ENCODE data around the gene TP53I3.
"Not testable (repeated sequence)": the region's sequence is repeated elsewhere in the genome, so short reads cannot be mapped to it uniquely, and the experiment has no call there.

The TP53I3 gene

DNA sequence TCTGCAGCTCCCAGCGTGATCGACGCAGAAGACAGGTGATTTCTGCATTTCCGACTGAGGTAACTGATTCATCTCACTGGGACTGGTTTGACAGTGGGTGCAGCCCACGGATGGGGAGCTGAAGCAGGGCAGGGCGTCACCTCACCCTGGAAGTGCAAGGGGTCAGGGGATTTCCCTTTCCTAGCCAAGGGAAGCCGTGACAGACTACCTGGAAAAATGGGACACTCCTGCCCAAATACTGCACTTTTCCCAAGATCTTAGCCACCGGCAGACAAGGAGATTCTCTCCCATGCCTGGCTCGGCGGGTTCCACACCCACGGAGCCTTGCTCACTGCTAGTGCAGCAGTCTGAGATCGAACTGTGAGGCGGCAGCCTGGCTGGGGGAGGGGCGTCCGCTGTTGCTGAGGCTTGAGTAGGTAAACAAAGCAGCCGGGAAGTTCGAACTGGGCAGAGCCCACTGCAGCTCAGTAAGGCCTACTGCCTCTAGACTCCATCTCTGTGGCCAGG is 10.6 kb upstream of the TP53I3 start:
- H3K4me3 ChIP-seq (ENCODE audit: low read length); H3K4me1 ChIP-seq (ENCODE audit: control insufficient read depth, insufficient read depth, low read length); H3K9me3 ChIP-seq (ENCODE audit: control insufficient read depth, low read length); DNase-seq (ENCODE audit: low read depth); H3K9ac ChIP-seq (ENCODE audit: low read length); H3K36me3 ChIP-seq (ENCODE audit: control insufficient read depth, insufficient read depth, low read length, severe bottlenecking); H3K27me3 ChIP-seq (replicated peaks; ENCODE audit: control insufficient read depth, insufficient read depth, low read length): not testable (repeated sequence)

DNA sequence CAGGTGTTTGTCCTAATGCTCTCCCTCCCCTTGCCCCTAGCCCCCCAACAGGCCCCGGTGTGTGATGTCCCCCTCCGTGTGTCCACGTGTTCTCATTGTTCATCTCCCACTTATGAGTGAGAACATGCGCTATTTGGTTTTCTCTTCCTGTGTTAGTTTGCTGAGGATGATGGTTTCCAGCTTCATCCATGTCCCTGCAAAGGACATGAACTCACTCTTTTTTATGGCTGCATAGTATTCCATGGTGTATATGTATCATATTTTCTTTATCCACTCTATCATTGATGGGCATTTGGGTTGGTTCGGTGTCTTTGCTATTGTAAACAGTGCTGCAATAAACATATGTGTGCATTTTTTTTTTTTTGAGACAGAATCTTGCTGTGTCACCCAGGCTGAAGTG is 8.6 kb upstream of the TP53I3 start:
- H3K4me1 ChIP-seq (ENCODE audit: control insufficient read depth, insufficient read depth, low read length); DNase-seq (ENCODE audit: low read depth); H3K4me3 ChIP-seq (ENCODE audit: low read length); H3K27me3 ChIP-seq (replicated peaks; ENCODE audit: control insufficient read depth, insufficient read depth, low read length); H3K36me3 ChIP-seq (ENCODE audit: control insufficient read depth, insufficient read depth, low read length, severe bottlenecking); H3K9ac ChIP-seq (ENCODE audit: low read length); H3K9me3 ChIP-seq (ENCODE audit: control insufficient read depth, low read length): not testable (repeated sequence)

DNA sequence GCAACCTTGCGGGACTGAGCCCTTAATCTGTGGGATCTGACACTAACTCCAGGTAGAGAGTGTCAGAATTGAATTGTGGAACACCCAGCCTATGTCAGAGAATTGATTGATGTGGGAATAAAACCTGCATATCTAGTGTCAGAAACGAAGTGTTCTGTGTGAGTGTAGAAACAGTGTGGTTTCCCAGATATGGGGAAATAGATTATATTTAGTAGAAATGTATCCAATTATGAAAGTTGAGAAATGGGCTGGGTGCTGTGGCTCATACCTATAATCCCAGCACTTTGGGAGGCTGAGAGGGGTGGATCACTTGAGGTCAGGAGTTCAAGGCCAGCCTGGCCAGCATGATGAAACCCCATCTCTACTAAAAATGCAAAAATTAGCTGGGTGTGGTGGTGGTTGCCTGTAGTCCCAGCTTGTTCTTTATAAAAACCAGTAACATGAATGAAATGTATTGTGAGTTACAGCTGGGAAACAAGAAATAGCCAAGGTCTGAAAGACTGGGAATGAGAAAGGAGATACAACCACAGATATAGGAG is 4.3 kb upstream of the TP53I3 start:
- Histone ChIP-seq H3K27me3 (replicated peaks; ENCODE audit: control insufficient read depth, insufficient read depth, low read length) (no peaks in the 10 kb centered on the region), H3K9me3 (ENCODE audit: control insufficient read depth, low read length) (no peaks in the 10 kb centered on the region), H3K4me1 (ENCODE audit: control insufficient read depth, insufficient read depth, low read length) (peaks cover 16% of the 10 kb centered on the region), H3K9ac (ENCODE audit: low read length) (no peak overlapping the region), H3K36me3 (ENCODE audit: control insufficient read depth, insufficient read depth, low read length, severe bottlenecking) (no peaks in the 10 kb centered on the region), H3K4me3 (ENCODE audit: low read length) (no peak overlapping the region)
- DNase-seq (ENCODE audit: low read depth) = peak; percentile 31

- DNase-seq (ENCODE audit: low read depth) = no peak
- H3K9me3 ChIP-seq (ENCODE audit: control insufficient read depth, low read length) = no peaks in the 10 kb centered on the region
- H3K9ac ChIP-seq (ENCODE audit: low read length) = no peak overlapping the region
- H3K4me3 ChIP-seq (ENCODE audit: low read length) = no peak overlapping the region
- H3K4me1 ChIP-seq (ENCODE audit: control insufficient read depth, insufficient read depth, low read length) = peaks cover 26% of the 10 kb centered on the region
- H3K27me3 ChIP-seq (replicated peaks; ENCODE audit: control insufficient read depth, insufficient read depth, low read length) = no peaks in the 10 kb centered on the region
- H3K36me3 ChIP-seq (ENCODE audit: control insufficient read depth, insufficient read depth, low read length, severe bottlenecking) = peaks cover 10% of the 10 kb centered on the region
Observed at GRCh38 chr2:24087032-24087431, 2.4 kb upstream of the TP53I3 start.

DNA sequence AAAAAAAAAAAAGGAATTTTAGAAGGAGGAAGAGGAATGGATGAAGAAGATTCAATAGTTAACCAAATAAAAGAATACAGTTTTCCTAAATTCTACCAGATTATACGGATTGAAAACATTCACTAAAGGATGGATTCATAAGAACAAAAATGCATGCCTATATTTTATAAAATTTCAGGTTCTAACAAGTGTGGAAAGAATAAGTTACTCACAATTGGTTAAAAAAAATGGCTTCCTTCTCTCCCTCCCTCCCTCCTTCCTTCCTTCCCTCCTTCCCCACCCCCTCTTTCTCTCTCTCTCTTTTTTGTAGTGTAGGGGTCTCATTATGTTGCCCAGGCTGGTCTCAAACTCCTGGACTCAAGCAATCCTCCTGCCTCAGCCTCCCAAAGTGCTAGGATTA is 1.6 kb upstream of the TP53I3 start:
- Histone ChIP-seq H3K9ac (ENCODE audit: low read length) (no peak overlapping the region), H3K9me3 (ENCODE audit: control insufficient read depth, low read length) (no peaks in the 10 kb centered on the region), H3K27me3 (replicated peaks; ENCODE audit: control insufficient read depth, insufficient read depth, low read length) (no peaks in the 10 kb centered on the region), H3K36me3 (ENCODE audit: control insufficient read depth, insufficient read depth, low read length, severe bottlenecking) (peaks cover 14% of the 10 kb centered on the region), H3K4me3 (ENCODE audit: low read length) (no peak overlapping the region), H3K4me1 (ENCODE audit: control insufficient read depth, insufficient read depth, low read length) (peaks cover 26% of the 10 kb centered on the region)
- DNase-seq (ENCODE audit: low read depth) = no peak

- DNase-seq (ENCODE audit: low read depth) = no peak
- H3K27me3 ChIP-seq (replicated peaks; ENCODE audit: control insufficient read depth, insufficient read depth, low read length) = no peaks in the 10 kb centered on the region
- H3K9ac ChIP-seq (ENCODE audit: low read length) = peak overlapping the region; percentile 94
- H3K4me3 ChIP-seq (ENCODE audit: low read length) = peak overlapping the region; percentile 91
- peaks cover 16% of the 10 kb centered on the region for H3K36me3 ChIP-seq (ENCODE audit: control insufficient read depth, insufficient read depth, low read length, severe bottlenecking)
- H3K4me1 ChIP-seq (ENCODE audit: control insufficient read depth, insufficient read depth, low read length) = peaks cover 26% of the 10 kb centered on the region
- H3K9me3 ChIP-seq (ENCODE audit: control insufficient read depth, low read length) = no peaks in the 10 kb centered on the region
Observed at GRCh38 chr2:24085200-24085489, 511 bp upstream of the TP53I3 start.

- peaks cover 21% of the 10 kb centered on the region for H3K4me1 ChIP-seq (ENCODE audit: control insufficient read depth, insufficient read depth, low read length)
- peaks cover 27% of the 10 kb centered on the region for H3K36me3 ChIP-seq (ENCODE audit: control insufficient read depth, insufficient read depth, low read length, severe bottlenecking)
- peak; percentile 81 for DNase-seq (ENCODE audit: low read depth)
- no peaks in the 10 kb centered on the region for H3K27me3 ChIP-seq (replicated peaks; ENCODE audit: control insufficient read depth, insufficient read depth, low read length)
- peak overlapping the region; percentile 91 for H3K4me3 ChIP-seq (ENCODE audit: low read length)
- no peaks in the 10 kb centered on the region for H3K9me3 ChIP-seq (ENCODE audit: control insufficient read depth, low read length)
- peak overlapping the region; percentile 94 for H3K9ac ChIP-seq (ENCODE audit: low read length)
Observed at GRCh38 chr2:24083567-24084385, 858 bp downstream of the TP53I3 start.

DNA sequence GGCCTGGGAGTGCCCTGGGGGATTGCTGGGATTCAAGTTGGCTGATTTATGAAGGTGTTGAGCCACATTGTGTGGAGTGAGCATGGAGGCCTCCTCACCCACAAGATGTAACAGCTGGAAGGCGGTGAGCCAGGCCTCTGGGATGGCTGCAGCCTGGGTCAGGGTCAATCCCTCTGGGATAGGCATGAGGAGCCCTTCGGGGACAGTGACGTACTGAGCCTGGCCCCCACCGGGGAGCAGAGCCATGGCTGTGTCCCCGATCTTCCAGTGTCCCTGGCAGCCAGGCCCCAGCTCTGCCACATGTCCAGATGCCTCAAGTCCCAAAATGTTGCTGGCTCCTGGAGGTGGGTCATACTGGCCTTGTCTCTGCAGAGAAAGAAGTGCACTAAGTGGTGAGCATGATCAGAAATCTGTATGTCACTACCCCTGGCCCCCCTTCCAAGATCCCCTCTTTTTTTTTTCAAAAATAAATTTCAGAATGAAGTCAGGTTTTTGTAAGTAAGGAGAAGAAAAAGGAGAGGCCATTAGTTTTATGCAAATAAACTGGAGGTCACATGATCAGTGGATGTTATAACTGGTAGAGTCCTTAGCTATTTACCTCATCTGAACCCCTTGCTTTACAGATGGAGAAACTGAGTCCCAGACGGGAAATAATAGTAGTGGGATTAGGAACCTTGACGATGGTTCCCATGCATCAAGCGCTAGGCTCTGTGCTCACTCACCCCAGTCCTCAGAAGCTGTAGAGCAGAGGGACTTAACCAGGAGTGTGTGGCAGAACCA is 1.7 kb downstream of the TP53I3 start:
- Histone ChIP-seq H3K9me3 (ENCODE audit: control insufficient read depth, low read length) (no peaks in the 10 kb centered on the region), H3K36me3 (ENCODE audit: control insufficient read depth, insufficient read depth, low read length, severe bottlenecking) (peaks cover 27% of the 10 kb centered on the region), H3K27me3 (replicated peaks; ENCODE audit: control insufficient read depth, insufficient read depth, low read length) (no peaks in the 10 kb centered on the region), H3K4me1 (ENCODE audit: control insufficient read depth, insufficient read depth, low read length) (peaks cover 21% of the 10 kb centered on the region), H3K4me3 (ENCODE audit: low read length) (peak overlapping the region; percentile 91), H3K9ac (ENCODE audit: low read length) (peak overlapping the region; percentile 94)
- DNase-seq (ENCODE audit: low read depth) = no peak

DNA sequence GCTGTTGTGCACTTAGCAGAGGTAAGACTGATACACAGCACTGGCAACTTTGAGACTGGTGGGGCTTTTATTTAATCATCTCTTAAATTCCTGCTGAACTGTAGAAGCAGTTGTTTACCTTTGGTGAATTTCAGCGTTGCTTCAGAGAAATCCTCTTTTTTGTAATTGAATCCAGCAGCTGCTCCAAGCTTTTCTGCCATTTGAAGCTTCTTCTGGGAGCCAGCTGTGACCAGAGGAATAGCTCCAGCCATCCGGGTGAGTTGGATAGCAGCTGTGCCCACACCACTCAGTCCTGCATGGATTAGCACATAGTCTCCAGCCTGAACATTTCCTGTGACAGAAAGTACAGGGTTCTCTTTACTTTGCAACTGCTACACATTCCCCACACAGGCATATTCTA is 3.9 kb downstream of the TP53I3 start:
- Histone ChIP-seq H3K4me3 (ENCODE audit: low read length) (no peak overlapping the region), H3K9ac (ENCODE audit: low read length) (no peak overlapping the region), H3K36me3 (ENCODE audit: control insufficient read depth, insufficient read depth, low read length, severe bottlenecking) (peaks cover 27% of the 10 kb centered on the region), H3K9me3 (ENCODE audit: control insufficient read depth, low read length) (no peaks in the 10 kb centered on the region), H3K4me1 (ENCODE audit: control insufficient read depth, insufficient read depth, low read length) (peaks cover 27% of the 10 kb centered on the region), H3K27me3 (replicated peaks; ENCODE audit: control insufficient read depth, insufficient read depth, low read length) (no peaks in the 10 kb centered on the region)
- peak; percentile 23 for DNase-seq (ENCODE audit: low read depth)

DNA sequence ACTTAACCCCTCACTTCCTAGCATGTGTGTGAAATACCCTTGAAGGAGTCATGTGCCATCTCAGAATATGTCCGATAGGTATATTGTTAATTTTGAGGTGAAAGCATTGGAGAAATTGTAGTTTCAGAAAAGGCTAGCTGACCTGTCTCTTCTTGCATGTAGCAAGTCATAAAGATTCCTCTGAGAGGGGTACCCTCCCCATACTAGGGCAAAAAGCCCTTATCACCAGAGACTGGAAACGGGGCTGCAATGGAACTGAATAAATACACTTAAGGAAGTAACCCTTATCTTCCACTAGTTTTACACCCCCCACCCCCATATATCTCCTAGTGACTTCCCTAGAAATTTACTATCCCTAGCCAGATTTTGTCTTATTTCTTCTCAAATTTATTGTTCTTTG is 6.8 kb downstream of the TP53I3 start:
- Histone ChIP-seq H3K9ac (ENCODE audit: low read length) (peak overlapping the region; percentile 83), H3K9me3 (ENCODE audit: control insufficient read depth, low read length) (no peaks in the 10 kb centered on the region), H3K36me3 (ENCODE audit: control insufficient read depth, insufficient read depth, low read length, severe bottlenecking) (peaks cover 40% of the 10 kb centered on the region), H3K27me3 (replicated peaks; ENCODE audit: control insufficient read depth, insufficient read depth, low read length) (no peaks in the 10 kb centered on the region), H3K4me3 (ENCODE audit: low read length) (peak overlapping the region; percentile 98), H3K4me1 (ENCODE audit: control insufficient read depth, insufficient read depth, low read length) (peaks cover 14% of the 10 kb centered on the region)
- no peak for DNase-seq (ENCODE audit: low read depth)

- DNase-seq (ENCODE audit: low read depth) = peak; percentile 12
- no peaks in the 10 kb centered on the region for H3K27me3 ChIP-seq (replicated peaks; ENCODE audit: control insufficient read depth, insufficient read depth, low read length)
- H3K36me3 ChIP-seq (ENCODE audit: control insufficient read depth, insufficient read depth, low read length, severe bottlenecking) = peaks cover 40% of the 10 kb centered on the region
- H3K9ac ChIP-seq (ENCODE audit: low read length) = peak overlapping the region; percentile 83
- no peaks in the 10 kb centered on the region for H3K9me3 ChIP-seq (ENCODE audit: control insufficient read depth, low read length)
- peaks cover 13% of the 10 kb centered on the region for H3K4me1 ChIP-seq (ENCODE audit: control insufficient read depth, insufficient read depth, low read length)
- peak overlapping the region; percentile 98 for H3K4me3 ChIP-seq (ENCODE audit: low read length)
Observed at GRCh38 chr2:24077535-24077877, 7.1 kb downstream of the TP53I3 start.
